NCI-H146 (cell line): ENCODE measurements around the gene TEX53.

Source experiments
- DNase-seq: peaks from one replicate; lab custom pipeline; 2025; lab: John Stamatoyannopoulos, UW

The TEX53 gene

DNA sequence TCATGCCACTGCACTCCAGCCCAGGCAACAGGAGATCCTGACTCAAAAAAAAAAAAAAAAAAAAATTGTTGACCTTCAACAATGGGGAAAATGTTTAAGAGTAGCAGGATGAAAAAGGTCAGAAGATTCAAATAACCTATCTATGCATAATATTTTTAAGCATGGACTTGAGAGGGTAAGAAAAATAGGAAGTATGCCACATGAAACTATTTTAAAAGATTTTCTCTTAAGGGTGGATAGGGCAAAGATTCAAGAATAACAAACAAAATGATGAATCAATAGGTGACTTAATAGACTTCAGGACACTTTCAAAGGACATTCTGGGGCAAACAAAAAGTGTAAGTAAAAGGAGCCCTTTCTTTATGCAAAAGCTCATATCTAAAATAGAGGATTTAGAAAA, 21.2 kb upstream of the TEX53 start:
- no peak for DNase-seq

DNA sequence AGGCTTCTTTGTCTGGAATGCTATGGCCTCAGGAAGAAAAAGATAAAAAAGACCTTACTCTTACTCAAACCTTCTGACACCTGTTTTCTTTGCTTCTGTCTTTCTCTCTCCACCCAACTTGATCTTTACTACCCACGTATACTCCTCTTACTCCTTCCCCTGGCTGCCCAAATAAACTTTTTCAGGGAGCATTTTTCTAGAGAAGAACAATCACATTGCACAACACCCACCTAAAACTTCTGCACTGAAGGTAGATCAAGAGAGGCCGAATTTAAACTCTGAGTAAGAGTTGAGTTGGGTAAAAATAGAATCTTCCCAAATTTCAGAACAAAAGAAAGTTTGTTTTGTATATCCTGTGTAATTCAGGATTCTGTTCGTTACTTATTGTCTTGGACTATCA, 20.5 kb upstream of the TEX53 start:
- DNase-seq, result no peak

DNA sequence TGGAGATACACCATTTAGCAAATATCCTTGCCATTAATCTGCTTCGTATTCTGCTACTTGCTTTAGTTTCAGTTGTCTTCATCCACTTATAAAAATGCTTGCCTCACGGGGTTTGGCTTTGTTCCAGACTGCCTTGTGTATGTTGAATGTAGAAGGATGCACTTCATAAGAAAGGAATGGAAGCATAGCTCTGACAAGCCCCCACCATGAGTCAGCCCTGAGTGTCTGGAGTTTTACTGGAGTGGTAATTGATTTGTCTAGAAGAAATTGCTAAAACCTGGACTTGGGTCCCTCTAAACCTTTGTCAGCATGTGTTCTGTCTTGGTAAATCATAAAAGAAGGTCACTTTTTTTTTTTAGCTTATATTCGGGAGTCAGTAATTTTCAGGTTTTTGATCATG, 19.8 kb upstream of the TEX53 start:
- DNase-seq, result no peak

DNA sequence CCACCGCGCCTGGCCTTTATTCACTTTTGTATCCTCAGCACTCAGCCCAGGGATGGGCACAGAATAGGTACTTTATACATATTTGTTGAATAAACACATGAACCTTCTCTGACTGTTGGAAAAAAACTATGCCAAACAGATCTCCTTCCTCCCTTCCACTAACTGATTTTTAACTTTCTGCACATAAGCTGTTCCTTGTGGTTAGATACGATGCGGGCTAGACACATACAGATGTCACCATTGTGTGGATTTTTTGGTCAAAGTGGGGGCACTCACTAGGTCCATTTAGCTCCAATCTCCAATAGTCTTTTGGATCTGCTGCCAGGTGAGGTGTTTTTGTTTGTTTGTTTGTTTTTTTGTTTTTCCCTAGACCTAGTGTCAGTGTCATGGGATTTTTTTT, 19.3 kb upstream of the TEX53 start:
- DNase-seq, result no peak

DNA sequence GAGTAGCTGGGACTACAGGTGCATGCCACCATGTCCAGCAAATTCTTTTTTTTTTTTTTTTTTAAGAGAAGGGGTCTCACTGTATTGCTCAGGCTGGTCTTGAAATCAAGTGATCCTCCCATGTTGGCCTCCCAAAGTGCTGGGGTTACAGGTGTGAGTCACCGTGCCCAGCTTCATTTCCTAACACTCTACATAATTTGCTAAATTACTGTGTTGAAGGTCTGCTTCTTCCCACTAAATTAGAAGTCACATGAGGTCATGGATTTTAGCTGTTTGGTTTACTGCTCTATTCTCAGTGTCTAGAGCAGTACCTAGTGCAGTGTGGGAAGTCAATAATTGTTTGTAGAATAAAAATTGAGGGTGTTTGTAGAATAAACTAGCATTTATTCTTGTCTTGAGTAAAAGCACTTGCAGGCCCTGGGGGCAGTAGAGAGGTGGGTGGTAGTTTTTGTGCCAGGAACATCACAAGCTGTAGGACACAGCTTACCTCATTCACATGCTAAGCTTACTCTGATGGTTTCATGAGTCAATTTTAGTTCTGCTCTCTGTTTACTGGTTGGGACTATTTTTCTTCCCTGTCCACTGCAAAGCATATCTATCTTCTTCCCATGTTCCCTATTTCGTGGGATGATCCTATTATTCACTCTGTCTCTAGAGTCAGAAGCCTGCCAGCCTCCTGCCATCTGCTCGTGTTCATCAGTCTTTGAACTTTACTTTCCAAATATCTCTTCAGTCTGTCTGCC, 17.4 kb upstream of the TEX53 start:
- DNase-seq, result no peak

DNA sequence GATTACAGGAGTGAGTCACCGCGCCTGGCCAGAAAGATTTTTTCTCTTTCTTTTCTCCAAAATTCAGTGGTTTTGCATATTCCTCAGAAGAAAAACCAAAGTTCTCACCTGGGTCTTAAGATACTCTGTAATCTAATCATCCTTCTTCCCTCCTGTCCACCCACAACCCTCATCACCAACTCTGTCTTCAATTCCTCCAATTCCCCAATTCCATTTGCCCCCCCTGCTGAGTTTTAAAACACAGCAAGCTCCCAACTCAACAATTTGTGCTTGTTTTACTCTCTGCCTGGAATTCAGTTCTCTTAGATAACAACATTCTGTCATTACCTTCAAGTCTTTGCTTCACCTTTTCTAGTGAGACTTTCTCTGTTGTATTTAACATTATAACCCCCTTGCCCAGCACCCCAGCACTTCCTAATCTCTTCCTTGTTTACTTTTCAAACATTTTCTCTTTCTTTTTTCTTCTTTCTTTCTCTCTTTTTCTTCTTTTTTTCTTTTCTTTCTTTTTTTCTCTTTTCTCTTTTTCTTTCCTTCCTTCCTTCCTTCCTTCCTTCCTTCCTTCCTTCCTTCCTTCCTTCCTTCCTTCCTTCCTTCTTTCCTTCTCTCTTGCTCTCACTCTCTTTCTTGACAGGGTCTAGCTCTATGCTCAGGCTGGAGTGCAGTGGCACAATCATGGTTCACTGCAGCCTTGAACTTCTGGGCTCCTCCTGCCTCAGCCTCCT, 16.6 kb upstream of the TEX53 start:
- DNase-seq, result no peak

DNA sequence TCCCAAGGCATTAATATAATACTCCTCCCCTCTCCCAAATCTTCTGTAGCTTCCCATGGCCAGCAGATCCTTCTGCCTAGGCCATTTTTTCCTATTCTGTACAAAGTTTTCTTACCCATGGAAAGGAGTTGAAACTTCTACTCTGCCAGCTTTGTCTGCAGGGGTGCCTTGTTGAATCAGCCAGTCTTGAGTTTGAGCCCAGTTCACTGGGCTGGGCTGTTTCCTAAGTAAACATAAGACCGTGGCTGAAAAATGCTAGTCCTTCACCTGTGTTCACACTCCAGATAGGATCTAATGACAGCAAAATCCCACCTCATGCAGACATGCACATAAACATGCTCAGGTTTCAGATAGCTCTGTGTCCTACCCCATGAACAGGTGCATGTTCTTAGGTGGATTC, 14.0 kb upstream of the TEX53 start:
- no peak for DNase-seq

DNA sequence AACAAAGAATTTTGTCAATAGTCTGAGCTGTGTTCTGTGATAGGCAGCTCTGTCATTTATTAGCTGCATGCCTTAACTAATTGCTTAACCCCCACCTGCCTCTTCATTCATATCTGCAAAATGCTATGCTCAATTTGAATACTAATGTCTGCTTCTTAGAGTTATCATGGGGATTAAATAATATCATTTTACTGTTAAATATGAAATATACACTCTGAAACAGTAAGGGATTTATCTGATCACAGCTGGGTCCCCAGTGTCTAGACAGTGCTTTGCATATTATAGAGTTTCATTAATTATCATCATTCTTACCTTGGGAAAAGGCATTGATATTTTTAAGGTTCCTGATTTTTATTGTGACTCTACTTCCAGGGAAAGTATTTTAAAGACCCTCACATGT, 12.4 kb upstream of the TEX53 start:
- no peak for DNase-seq

DNA sequence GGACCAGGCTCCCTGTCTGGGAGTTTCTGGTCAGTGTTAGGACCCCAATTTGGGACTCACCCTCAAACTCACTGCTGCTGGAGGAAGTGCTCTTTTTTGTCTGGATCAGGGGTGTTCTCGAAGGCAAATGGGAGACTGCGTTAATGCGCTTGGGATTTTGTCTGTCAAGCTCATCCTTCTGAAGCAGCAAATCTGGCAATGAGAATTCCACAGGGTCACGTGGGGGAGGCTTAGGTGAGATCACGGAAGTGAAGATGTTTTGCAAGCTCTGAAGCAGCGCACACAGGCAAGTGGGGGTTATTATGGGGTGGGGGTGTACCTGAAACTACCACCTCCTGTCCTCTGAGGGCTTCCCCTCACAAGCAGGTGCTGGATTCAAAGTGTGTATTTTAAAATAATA, 10.5 kb upstream of the TEX53 start:
- no peak for DNase-seq

DNA sequence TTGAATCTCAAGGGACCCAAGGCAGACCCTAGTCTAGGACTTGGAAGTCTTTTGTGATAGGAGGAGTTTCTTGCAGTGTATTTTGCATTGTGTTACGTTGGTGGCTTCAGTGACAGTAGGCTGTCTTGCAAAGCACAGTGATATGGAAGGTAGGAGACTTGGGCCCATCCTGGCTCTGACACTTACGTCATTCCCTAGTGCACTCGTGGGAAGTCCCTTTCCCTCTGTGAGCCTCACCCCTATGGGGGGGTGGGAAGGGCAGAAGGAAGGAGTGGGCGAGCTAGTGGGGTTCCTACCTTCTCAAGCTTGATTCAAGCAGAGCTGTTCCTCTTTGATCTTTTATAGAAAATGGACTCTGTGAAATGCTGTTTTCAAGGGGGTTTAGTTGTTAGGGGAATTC, 9.2 kb upstream of the TEX53 start:
- DNase-seq, result no peak

DNA sequence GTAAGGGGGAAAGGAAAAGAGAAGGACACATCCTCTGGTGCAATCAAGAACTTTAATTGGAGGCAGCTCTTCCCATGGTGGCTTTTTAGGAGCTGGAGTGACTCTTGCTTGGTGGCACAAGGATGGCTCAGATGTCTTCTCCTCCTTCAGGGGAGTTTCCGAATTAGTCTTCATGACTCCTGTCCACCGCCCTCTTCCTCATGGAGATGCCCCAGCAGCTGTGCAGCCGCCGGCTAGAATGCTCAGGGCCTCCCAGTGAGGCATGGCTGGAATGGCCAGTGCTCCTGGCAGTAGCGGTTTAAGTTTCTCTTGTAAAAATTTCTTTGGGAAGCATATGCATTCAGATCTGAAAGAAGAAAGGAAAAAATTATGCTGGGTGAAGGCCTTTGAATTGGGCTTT, 8.8 kb upstream of the TEX53 start:
- no peak for DNase-seq

DNA sequence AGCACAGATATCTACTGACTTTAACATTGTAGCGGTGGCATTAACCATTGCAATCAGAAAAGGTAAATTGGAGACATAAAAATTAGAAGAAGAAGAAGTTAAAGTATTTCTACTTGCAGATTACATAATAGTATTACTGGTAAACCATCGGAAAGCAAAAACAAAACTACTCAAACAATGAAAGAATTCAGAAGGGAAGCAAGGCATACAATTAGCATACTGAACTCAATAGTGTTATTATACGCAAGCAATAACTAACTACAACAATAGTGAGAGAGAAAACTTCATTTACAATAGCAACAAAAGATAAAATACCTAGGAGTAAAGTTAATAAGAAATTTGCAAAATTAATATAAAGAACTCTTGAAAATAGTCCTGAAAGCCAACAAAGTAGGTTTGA, 6.6 kb upstream of the TEX53 start:
- no peak for DNase-seq

DNA sequence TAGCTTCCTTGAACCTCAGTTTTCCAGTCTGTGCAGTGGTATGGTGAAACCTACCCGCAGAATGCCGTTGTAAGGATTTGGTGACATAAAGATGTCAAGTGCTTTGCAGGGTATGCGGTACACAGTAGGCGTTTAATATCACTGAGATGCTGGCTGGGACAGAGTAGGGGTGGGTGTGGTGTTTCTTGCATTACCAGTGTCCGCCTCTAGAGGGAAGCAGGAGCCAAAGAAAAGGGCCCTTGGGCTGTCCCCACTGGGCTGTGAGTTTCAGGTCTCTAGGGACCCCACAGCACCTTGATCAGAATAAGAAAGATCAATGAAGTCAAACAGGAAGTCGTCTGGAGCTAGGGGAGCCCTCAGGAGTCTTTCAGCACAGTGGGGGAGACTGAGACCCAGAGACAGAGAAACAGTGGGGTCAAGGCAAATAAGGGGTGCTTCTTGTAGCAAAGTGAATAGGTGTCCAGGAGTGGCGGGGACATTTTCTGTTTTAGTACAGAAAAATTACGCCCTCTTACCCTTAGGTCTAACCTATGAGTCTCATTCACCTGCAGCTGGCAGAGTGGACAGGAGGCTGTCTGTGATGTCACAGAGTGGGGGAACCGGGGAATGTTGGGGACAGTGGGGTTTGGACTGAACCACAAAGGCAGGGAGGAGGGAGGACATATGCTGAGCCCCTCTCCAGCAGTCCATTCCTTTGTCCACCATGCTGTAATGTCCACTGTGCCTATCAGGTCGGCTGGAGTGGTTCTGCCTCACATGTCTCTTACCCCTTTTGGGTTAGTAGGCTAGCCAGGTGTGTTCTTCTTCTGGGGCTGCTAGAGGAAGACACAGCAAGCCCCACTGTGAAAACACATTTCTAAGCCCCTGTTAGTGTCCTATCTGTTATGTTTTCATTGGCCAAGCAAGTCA, 4.7 kb upstream of the TEX53 start:
- DNase-seq, result peak; percentile 30

DNA sequence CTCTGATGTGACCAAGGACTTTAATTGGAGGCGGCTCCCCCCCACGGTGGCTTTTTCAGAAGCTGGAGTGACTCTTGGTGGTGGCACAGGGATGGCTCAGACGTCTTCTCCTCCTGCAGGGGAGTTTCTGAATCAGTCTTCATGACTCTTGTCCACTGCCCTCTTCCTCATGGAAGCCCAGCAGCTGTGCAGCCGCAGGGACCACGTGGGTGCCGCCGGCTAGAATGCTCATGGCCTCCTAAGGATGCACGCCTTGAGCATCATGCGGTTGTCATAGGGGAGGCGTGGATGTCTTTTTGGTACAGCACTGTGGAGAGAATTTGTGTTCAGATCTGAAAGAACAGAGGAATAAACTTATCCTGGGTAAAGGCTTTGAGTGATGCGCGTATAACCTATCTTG, 1.3 kb downstream of the TEX53 start:
- DNase-seq, result no peak

DNA sequence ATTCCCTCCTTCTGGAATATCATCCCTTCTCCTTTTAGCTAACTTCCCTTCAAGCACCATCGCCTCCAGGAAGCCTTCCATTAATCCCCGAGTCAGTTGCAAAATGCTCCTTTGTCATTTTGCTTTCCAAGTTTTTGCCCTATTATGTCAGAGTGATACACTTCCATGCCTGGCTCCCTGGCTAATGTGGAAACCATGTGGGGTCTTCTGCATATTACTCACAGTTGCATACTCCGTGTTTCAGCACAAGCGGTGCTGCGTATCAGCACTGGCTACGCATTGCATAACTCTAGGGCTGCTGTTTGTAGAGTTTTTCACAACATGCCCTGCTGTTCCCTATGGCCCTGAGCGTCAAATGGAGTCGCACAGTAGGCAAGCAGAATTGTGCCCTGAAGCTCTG, 1.9 kb downstream of the TEX53 start:
- no peak for DNase-seq

DNA sequence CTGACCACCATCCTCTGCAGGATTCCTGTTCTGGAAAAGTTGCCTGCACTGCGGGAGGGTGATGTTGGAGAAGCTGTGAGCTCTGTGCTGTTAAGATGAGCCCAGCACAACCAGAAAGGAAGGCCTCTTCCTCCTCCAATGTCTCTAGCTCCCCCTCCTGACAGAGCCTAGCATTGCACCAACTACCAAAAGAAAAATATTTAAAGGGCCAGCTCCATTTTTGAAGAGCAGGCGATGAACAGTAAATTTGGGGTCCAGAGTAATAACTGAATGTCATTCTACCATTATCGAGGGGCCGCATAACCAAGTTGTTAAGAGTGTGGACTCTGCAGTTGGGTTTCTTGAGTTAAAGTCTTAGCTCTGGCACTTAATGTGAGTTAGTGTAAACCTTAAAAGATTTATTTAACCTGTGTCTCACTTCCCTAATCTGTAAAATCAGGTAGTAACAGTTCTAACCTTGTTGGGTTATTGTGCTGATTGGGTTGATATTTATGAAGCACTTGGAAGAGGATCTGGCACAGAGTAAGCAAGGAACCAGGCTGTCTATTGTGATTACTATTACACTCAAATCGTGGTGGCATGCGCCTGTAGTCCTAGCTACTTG, 3.9 kb downstream of the TEX53 start:
- peak; percentile 50 for DNase-seq

DNA sequence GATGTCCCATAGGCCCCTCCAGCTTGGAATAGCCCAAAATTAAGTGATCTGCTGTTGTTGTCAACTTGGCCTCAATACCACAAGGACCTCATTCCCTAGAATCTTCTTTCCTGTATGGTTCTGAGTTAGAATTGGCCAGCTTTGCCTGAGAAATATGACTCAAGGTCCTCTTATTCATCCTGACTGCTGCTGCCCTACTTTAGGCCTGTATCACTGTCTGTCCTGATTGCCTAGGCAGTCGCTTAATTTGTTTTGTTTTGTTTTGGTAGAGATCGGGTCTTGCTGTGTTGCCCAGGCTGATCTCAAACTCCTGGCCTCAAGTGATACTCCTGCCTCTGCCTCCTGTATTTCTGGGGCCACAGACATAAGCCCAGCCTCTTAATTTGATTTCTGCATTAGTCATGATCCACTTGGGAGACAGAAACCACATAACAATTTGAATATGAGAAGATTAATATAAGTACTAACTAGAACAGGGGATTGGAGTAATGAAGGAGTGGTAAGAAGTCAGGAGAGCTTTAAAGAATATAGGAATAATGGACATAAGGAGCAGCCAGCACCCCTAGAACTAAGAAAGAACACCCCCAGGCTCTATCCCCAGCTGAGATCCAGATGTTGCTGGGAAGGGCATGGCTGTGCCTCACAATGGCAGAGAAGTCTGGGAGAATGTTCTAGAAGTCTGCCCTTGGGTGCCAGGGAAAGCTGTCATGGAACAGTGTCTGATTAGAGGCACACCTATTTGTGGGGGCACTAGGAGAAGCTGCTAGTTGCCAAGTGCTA, 4.6 kb downstream of the TEX53 start:
- no peak for DNase-seq

DNA sequence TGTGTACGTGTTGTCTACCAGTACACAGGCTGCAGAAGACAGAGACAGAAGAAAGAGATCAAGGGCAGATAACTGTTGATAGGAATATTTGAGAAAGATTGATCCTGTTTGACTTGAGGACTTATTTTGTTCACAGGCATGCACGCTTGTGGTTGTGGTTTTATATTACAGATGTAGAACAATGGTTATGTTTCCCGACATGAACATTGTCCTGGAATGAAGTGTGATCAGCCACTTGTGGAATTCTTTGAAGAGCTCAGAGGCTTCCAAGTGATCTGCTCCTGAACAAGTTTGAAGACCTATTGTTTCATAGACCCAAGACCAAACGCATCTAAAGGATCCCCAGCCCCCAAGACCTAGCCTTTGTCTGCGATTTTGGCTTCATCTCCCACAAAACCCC, 13.7 kb downstream of the TEX53 start:
- no peak for DNase-seq

DNA sequence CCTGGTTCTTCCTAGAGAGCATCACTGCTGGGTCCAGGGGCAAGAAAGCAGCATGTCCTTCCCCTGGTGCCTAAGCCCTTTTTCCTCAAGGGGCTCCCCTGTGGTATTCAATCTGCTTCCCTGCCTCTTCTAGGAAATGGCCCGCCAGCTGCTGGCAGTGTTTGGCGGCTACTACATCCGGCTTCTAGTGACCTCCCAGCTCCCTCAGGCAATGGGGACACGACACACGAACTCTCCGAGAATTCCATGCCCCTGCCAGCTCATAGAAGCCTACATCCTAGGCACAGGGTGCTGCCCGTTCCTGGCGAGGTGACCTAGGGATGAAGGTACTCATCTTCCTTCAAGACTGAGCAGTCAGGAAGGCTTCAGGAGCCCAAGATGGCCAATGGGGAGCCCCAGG, 14.6 kb downstream of the TEX53 start:
- DNase-seq, result no peak

DNA sequence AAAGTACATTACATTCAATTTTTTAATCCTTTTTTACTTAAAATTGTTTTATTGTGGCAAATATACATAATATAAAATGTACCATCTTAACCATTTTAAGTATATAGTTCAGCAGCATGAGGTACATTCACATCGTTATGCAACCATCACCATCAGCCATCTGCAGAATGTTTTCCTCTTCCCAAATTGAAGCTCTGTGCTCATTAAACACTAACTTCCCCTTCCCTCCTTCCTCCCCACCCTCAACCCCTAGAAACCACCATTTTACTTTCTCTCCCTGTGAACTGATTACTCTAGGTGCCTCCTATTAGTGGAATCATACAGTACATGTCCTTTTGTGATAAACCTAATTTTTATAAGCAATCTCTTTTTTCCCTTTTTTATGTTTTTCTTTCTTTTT, 15.6 kb downstream of the TEX53 start:
- no peak for DNase-seq

DNA sequence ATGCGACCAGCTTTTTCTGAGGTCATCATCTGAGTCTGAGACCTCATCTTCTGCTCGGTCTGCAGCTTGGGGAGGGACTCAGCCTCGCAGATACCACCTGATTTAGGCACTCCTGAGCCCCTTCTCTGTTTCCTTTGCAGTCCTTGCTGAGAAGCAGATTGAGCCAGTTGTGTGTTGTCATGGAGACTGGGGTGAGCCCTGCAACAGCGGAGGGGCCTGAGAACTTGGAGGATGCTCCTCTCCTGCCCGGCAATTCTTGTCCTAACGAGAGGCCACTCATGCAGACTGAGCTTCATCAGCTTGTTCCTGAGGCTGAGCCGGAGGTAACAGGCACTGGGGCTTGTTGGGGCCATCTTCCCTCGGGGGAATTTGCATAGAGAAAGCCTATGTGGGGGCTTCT, 19.2 kb downstream of the TEX53 start:
- no peak for DNase-seq

DNA sequence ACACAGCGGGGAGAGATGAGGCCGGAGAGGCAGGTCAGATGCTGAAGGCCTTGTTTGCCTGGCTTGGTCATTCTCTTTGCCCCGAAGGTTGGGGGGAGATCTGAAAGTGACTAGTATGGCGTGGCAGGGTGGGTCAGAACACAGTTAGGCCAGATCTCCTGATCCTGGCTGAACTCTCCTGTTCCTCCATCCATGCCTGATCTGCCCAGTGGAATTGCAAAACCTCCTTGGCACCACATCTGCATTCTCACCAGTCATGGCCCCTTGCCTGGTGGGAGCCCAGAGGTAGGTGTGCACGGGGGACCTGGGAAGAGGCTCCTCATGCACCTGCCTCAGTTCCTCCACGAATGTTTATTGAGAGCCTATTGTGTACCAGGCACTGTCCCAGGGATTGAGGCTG, 23.2 kb downstream of the TEX53 start:
- no peak for DNase-seq
